H9 (cell line): ENCODE results near the gene PLXNA2. TPM values are rescaled to one million over a fixed set of nuclear protein-coding genes. Genes with fewer than 3 reads are reported as not detected.

Experiments
- DNase-seq: peaks from one replicate; pipeline ENCODE4 v3.0.0-alpha.2; 2017
- H2AFZ ChIP-seq: one replicate; pipeline ENCODE4 v1.6.1; 2013; ENCODE audit warnings: mild to moderate bottlenecking, low read length, control low read depth, moderate library complexity
- H2AK5ac ChIP-seq: 2 replicates; pipeline ENCODE4 v1.6.1; 2013; ENCODE audit warnings: low read length, control low read depth, mixed read lengths; ENCODE audit not compliant: insufficient read length
- H2BK120ac ChIP-seq: one replicate; pipeline ENCODE4 v1.6.1; 2013; ENCODE audit warnings: low read depth, mild to moderate bottlenecking, low read length, control low read depth, inconsistent platforms; ENCODE audit not compliant: poor library complexity, severe bottlenecking
- H2BK12ac ChIP-seq: 2 replicates; pipeline ENCODE4 v1.6.1; 2013; ENCODE audit warnings: low read length, control low read depth, mixed read lengths, low read depth; ENCODE audit not compliant: insufficient read length
- H2BK15ac ChIP-seq: 2 replicates; pipeline ENCODE4 v1.6.1; 2013; ENCODE audit warnings: low read depth, low read length, control low read depth
- H2BK20ac ChIP-seq: one replicate; pipeline ENCODE4 v1.6.1; 2013; ENCODE audit warnings: low read depth, mild to moderate bottlenecking, low read length, control low read depth, inconsistent platforms; ENCODE audit not compliant: poor library complexity, severe bottlenecking
- H2BK5ac ChIP-seq: 2 replicates; pipeline ENCODE4 v1.6.1; 2013; ENCODE audit warnings: low read length, control low read depth, mixed read lengths; ENCODE audit not compliant: insufficient read length
- H3K14ac ChIP-seq: 2 replicates; pipeline ENCODE4 v1.6.1; 2013; ENCODE audit warnings: low read length, control low read depth; ENCODE audit not compliant: insufficient read depth
- H3K18ac ChIP-seq: 2 replicates; pipeline ENCODE4 v1.6.1; 2013; ENCODE audit warnings: low read depth, mild to moderate bottlenecking, mixed read lengths, low read length, control low read depth; ENCODE audit not compliant: insufficient read length
- H3K23ac ChIP-seq: 2 replicates; pipeline ENCODE4 v1.6.1; 2013; ENCODE audit warnings: low read length, control low read depth, mixed read lengths, low read depth; ENCODE audit not compliant: insufficient read length
- H3K23me2 ChIP-seq: 2 replicates; pipeline ENCODE4 v1.6.1; 2013; ENCODE audit warnings: low read depth, mild to moderate bottlenecking, mixed read lengths, low read length, control low read depth; ENCODE audit not compliant: insufficient read length, poor library complexity, severe bottlenecking
- H3K27ac ChIP-seq: 2 replicates; pipeline ENCODE4 v1.5.1; 2013; ENCODE audit warnings: low read length, control low read depth, mixed read lengths, low read depth; ENCODE audit not compliant: insufficient read length
- H3K27me3 ChIP-seq: 2 replicates; pipeline ENCODE4 v1.6.1; 2013; ENCODE audit warnings: low read length, control low read depth, inconsistent platforms; ENCODE audit not compliant: insufficient read depth
- H3K4ac ChIP-seq: 2 replicates; pipeline ENCODE4 v1.6.1; 2013; ENCODE audit warnings: low read depth, mild to moderate bottlenecking, control low read depth, inconsistent platforms, low read length, moderate library complexity
- H3K4me1 ChIP-seq: 2 replicates; pipeline ENCODE4 v1.6.1; 2013; ENCODE audit warnings: low read length, control low read depth, inconsistent platforms; ENCODE audit not compliant: insufficient read depth
- H3K4me2 ChIP-seq: 2 replicates; pipeline ENCODE4 v1.6.1; 2013; ENCODE audit warnings: low read length, control low read depth, mixed read lengths; ENCODE audit not compliant: insufficient read length, insufficient read depth
- H3K56ac ChIP-seq: 2 replicates; pipeline ENCODE4 v1.6.1; 2013; ENCODE audit warnings: low read depth, mild to moderate bottlenecking, mixed read lengths, low read length, control low read depth; ENCODE audit not compliant: insufficient read length
- H3K79me1 ChIP-seq: 2 replicates; pipeline ENCODE4 v1.6.1; 2013; ENCODE audit warnings: low read depth, mild to moderate bottlenecking, moderate library complexity, low read length, control low read depth, inconsistent platforms; ENCODE audit not compliant: insufficient read depth, poor library complexity, severe bottlenecking
- H3K79me2 ChIP-seq: 2 replicates; pipeline ENCODE4 v1.6.1; 2013; ENCODE audit warnings: low read length, control low read depth, inconsistent platforms; ENCODE audit not compliant: insufficient read depth
- H3K9ac ChIP-seq: 2 replicates; pipeline ENCODE4 v1.6.1; 2013; ENCODE audit warnings: low read length, control low read depth, mixed read lengths; ENCODE audit not compliant: insufficient read length; ENCODE audit errors: extremely low read depth
- H3K9me3 ChIP-seq: one replicate; pipeline ENCODE4 v1.6.1; 2013; ENCODE audit warnings: low read depth, low read length, inconsistent platforms; ENCODE audit not compliant: control insufficient read depth
- H3T11ph ChIP-seq: one replicate; pipeline ENCODE4 v1.6.1; 2013; ENCODE audit warnings: mild to moderate bottlenecking, low read length, control low read depth, inconsistent platforms
- H4K20me1 ChIP-seq: one replicate; pipeline ENCODE4 v1.6.1; 2013; ENCODE audit not compliant: control insufficient read depth, insufficient read length, insufficient read depth
- H4K5ac ChIP-seq: 2 replicates; pipeline ENCODE4 v1.6.1; 2013; ENCODE audit warnings: low read depth, mild to moderate bottlenecking, mixed read lengths, low read length, control low read depth; ENCODE audit not compliant: insufficient read length
- H4K8ac ChIP-seq: replicated peaks from 2 replicates; pipeline ENCODE4 v1.6.1; 2013; ENCODE audit warnings: low read length, control low read depth, mixed read lengths, low read depth; ENCODE audit not compliant: insufficient read length
- H4K91ac ChIP-seq: 2 replicates; pipeline ENCODE4 v1.6.1; 2013; ENCODE audit warnings: low read depth, mild to moderate bottlenecking, moderate library complexity, mixed read lengths, low read length, control low read depth; ENCODE audit not compliant: insufficient read length
- H3K27ac Mint-ChIP-seq, 3 experiments: 2 replicates in 2 of 3; 3 replicates in 1 of 3; pipeline ENCODE4 v1.8.0; 2020 to 2021; ENCODE audit warnings: mixed read lengths in 3 of 3, mild to moderate bottlenecking in 1 of 3, moderate library complexity in 1 of 3
- H3K27me3 Mint-ChIP-seq: 2 replicates; pipeline ENCODE4 v1.8.0; 2021; ENCODE audit warnings: low read depth, mild to moderate bottlenecking, moderate library complexity, mixed read lengths
- H3K36me3 Mint-ChIP-seq, 3 experiments: 2 replicates in 2 of 3; 3 replicates in 1 of 3; pipeline ENCODE4 v1.8.0; 2020 to 2021; ENCODE audit warnings: low read depth in 3 of 3, mixed read lengths in 3 of 3; ENCODE audit not compliant: insufficient read depth in 1 of 3
- H3K4me1 Mint-ChIP-seq, 2 experiments: 2 replicates each; pipeline ENCODE4 v1.8.0; 2020; ENCODE audit warnings: mixed read lengths in 2 of 2
- H3K4me3 Mint-ChIP-seq, 2 experiments: 2 replicates in 1 of 2; 3 replicates in 1 of 2; pipeline ENCODE4 v1.8.0; 2020 to 2021; ENCODE audit warnings: mild to moderate bottlenecking in 2 of 2, mixed read lengths in 2 of 2, moderate library complexity in 1 of 2
- H3K9me3 Mint-ChIP-seq, 2 experiments: 2 replicates in 1 of 2; 3 replicates in 1 of 2; pipeline ENCODE4 v1.8.0; 2020; ENCODE audit warnings: mild to moderate bottlenecking in 2 of 2, mixed read lengths in 2 of 2, moderate library complexity in 1 of 2
- CTCF ChIP-seq: fragments of 200-600 bp; sonication (generic); conservative IDR thresholded peaks from 3 replicates; pipeline ENCODE4 v1.8.0; 2021; ENCODE audit warnings: antibody characterized with exemption, mild to moderate bottlenecking
- WGBS: extraction: QIAGEN DNeasy Blood & Tissue Kit; methylation state at CpG from one replicate; pipeline ENCODE4 v1.1.7; 2013; ENCODE audit warnings: missing lambda C conversion rate, low lambda C conversion rate, mixed read lengths; ENCODE audit not compliant: insufficient read length; ENCODE audit errors: extremely low coverage; 5-methylcytosine and 5-hydroxymethylcytosine counted together
- total RNA-seq: library from RNA; stranded (reverse); gene quantifications from 2 replicates; pipeline ENCODE4 v1.2.1, GENCODE V29; 2021

The PLXNA2 gene
- total RNA-seq, 1 experiment from 2014 or later = 0.57 TPM

- Histone ChIP-seq H3K79me2 (no peaks in the 10 kb centered on the region), H2BK120ac (no peak overlapping the region), H2AFZ (no peak overlapping the region), H2BK20ac (no peak overlapping the region), H4K8ac (no peak overlapping the region), H3K4me1 (peaks cover 9% of the 10 kb centered on the region; the same call in 1 of the 2 replicates), H2BK15ac (no peak overlapping the region), H3K9me3 (no peaks in the 10 kb centered on the region), H4K20me1 (no peaks in the 10 kb centered on the region), H3K23me2 (no peaks in the 10 kb centered on the region), H3K14ac (no peak overlapping the region), H2BK12ac (no peak overlapping the region), H3T11ph (no peak overlapping the region), H3K4ac (no peak overlapping the region), H3K18ac (no peak overlapping the region), H3K23ac (no peak overlapping the region), H3K27ac (no peak overlapping the region), H3K79me1 (no peaks in the 10 kb centered on the region), H2BK5ac (no peak overlapping the region), H3K9ac (no peak overlapping the region), H2AK5ac (no peak overlapping the region), H3K27me3 (peaks cover 5% of the 10 kb centered on the region; the same call in 1 of the 2 replicates), H3K4me2 (no peak overlapping the region), H3K56ac (no peak overlapping the region), H4K91ac (no peak overlapping the region), H4K5ac (no peak overlapping the region)
- WGBS = no CpG with 5 or more reads among the region's 17 CpGs
- no peak for TF ChIP-seq CTCF
- H3K4me3 Mint-ChIP-seq = peak overlapping the region in 1 of 2 experiments; percentile 13; a peak in 1 of 5 replicates
- peaks cover 61 to 69% of the 10 kb centered on the region in 2 experiments for H3K4me1 Mint-ChIP-seq
- H3K27ac Mint-ChIP-seq = peak overlapping the region in 2 of 3 experiments; percentile 67 to 85; a peak in 3 of 7 replicates
- H3K27me3 Mint-ChIP-seq = peaks cover 44% of the 10 kb centered on the region
- no peaks in the 10 kb centered on the region for H3K36me3 Mint-ChIP-seq
- no peaks in the 10 kb centered on the region for H3K9me3 Mint-ChIP-seq
- no peak for DNase-seq
These were observed 8.0 kb downstream of the PLXNA2 start for GRCh38 chr1:208235982-208236761.
